ENCODE results near the gene HPS5. TPM values are rescaled to one million over a fixed set of nuclear protein-coding genes. Genes with fewer than 3 reads are reported as not detected.
"Not testable (repeated sequence)": the region's sequence is repeated elsewhere in the genome, so short reads cannot be mapped to it uniquely, and the experiment has no call there.

HPS5 gene
- total RNA-seq, 2 donors from 2014 or later: 21.4 TPM

- H3K9me3 ChIP-seq (ENCODE audit: control insufficient read depth, low read length): no peaks in the 10 kb centered on the region
- Mint-ChIP-seq H3K36me3 (ENCODE audit: low read depth) (peaks cover 5% of the 10 kb centered on the region), H3K4me3 (no peak overlapping the region), H3K27me3 (ENCODE audit: insufficient read depth) (peaks cover 12% of the 10 kb centered on the region), H3K27ac (no peak overlapping the region), H3K9me3 (peaks cover 1% of the 10 kb centered on the region), H3K4me1 (peaks cover 30% of the 10 kb centered on the region)
- H3K27me3 ChIP-seq (ENCODE audit: control insufficient read depth, insufficient read depth, low read length, poor library complexity, severe bottlenecking): no peaks in the 10 kb centered on the region
- no peaks in the 10 kb centered on the region for H3K36me3 ChIP-seq (ENCODE audit: control insufficient read depth, insufficient read depth, low read length)
- no peak overlapping the region for H3K4me3 ChIP-seq (ENCODE audit: low read length)
- H3K4me1 ChIP-seq (ENCODE audit: control insufficient read depth, insufficient read depth, low read length): peaks cover 11% of the 10 kb centered on the region
- TF ChIP-seq CTCF (conservative IDR thresholded peaks at IDR 0.05): peak; percentile 52
- no peak overlapping the region for H3K27ac ChIP-seq (ENCODE audit: low read depth, low read length)
- DNase-seq: peak; percentile 61
- WGBS, 2 experiments (ENCODE audit: insufficient coverage in 1 of 2, insufficient read length in 1 of 2): 82 to 100% methylated on average over 1 to 4 of the region's 4 CpGs
- H3K9ac ChIP-seq (ENCODE audit: extremely low read depth, low read length, poor library complexity, severe bottlenecking): no peak overlapping the region
Measured at GRCh38 chr11:18270102-18270501, 51.8 kb downstream of the HPS5 start.

- 83% methylated on average over 1 of the region's 5 CpGs; no CpG with 5 or more reads in 1 of the 2 experiments for WGBS, 2 experiments (ENCODE audit: insufficient coverage in 1 of 2, insufficient read length in 1 of 2)
- not testable (repeated sequence) for H3K27ac Mint-ChIP-seq; H3K9me3 ChIP-seq (ENCODE audit: control insufficient read depth, low read length); H3K4me3 ChIP-seq (ENCODE audit: low read length); H3K9me3 Mint-ChIP-seq; H3K36me3 ChIP-seq (ENCODE audit: control insufficient read depth, insufficient read depth, low read length); H3K27me3 ChIP-seq (ENCODE audit: control insufficient read depth, insufficient read depth, low read length, poor library complexity, severe bottlenecking); H3K36me3 Mint-ChIP-seq (ENCODE audit: low read depth); H3K27ac ChIP-seq (ENCODE audit: low read depth, low read length); H3K9ac ChIP-seq (ENCODE audit: extremely low read depth, low read length, poor library complexity, severe bottlenecking); H3K4me3 Mint-ChIP-seq
- H3K27me3 Mint-ChIP-seq (ENCODE audit: insufficient read depth): peaks cover 16% of the 10 kb centered on the region
- peaks cover 11% of the 10 kb centered on the region for H3K4me1 ChIP-seq (ENCODE audit: control insufficient read depth, insufficient read depth, low read length)
- H3K4me1 Mint-ChIP-seq: peaks cover 30% of the 10 kb centered on the region
- DNase-seq: peak; percentile 59
Measured at GRCh38 chr11:18269252-18269651, 52.7 kb downstream of the HPS5 start.

GRCh38 chr11:18267335-18268133 lies 54.4 kb downstream of the HPS5 start:
- DNase-seq; H3K36me3 Mint-ChIP-seq (ENCODE audit: low read depth); H3K9ac ChIP-seq (ENCODE audit: extremely low read depth, low read length, poor library complexity, severe bottlenecking); H3K4me3 ChIP-seq (ENCODE audit: low read length); H3K9me3 ChIP-seq (ENCODE audit: control insufficient read depth, low read length); H3K27me3 ChIP-seq (ENCODE audit: control insufficient read depth, insufficient read depth, low read length, poor library complexity, severe bottlenecking); H3K36me3 ChIP-seq (ENCODE audit: control insufficient read depth, insufficient read depth, low read length); H3K4me3 Mint-ChIP-seq; H3K27ac Mint-ChIP-seq; H3K27ac ChIP-seq (ENCODE audit: low read depth, low read length); H3K9me3 Mint-ChIP-seq: not testable (repeated sequence)
- peaks cover 11% of the 10 kb centered on the region for H3K4me1 ChIP-seq (ENCODE audit: control insufficient read depth, insufficient read depth, low read length)
- Mint-ChIP-seq H3K4me1 (peaks cover 29% of the 10 kb centered on the region), H3K27me3 (ENCODE audit: insufficient read depth) (peaks cover 21% of the 10 kb centered on the region)
- WGBS, 2 experiments (ENCODE audit: insufficient coverage in 1 of 2, insufficient read length in 1 of 2): 94% methylated on average over 3 of the region's 10 CpGs; no CpG with 5 or more reads in 1 of the 2 experiments

- no peak within 1 kb of the TSS for H3K4me3 Mint-ChIP-seq
- H3K27me3 Mint-ChIP-seq (ENCODE audit: insufficient read depth): peaks cover 21% of the 10 kb centered on the region
- no peaks in the 10 kb centered on the region for H3K36me3 Mint-ChIP-seq (ENCODE audit: low read depth)
- no peak within 1 kb of the TSS for H3K9ac ChIP-seq (ENCODE audit: extremely low read depth, low read length, poor library complexity, severe bottlenecking)
- WGBS, 2 experiments (ENCODE audit: insufficient coverage in 1 of 2, insufficient read length in 1 of 2): 85 to 90% methylated on average over 3 to 7 of the region's 8 CpGs
- no peak for DNase-seq
- no peaks in the 10 kb centered on the region for H3K9me3 Mint-ChIP-seq
- no peaks in the 10 kb centered on the region for H3K9me3 ChIP-seq (ENCODE audit: control insufficient read depth, low read length)
- H3K27ac ChIP-seq (ENCODE audit: low read depth, low read length): no peak within 1 kb of the TSS
- no peak within 1 kb of the TSS for H3K4me3 ChIP-seq (ENCODE audit: low read length)
- peaks cover 2% of the 10 kb centered on the region for H3K4me1 ChIP-seq (ENCODE audit: control insufficient read depth, insufficient read depth, low read length)
- no peak within 1 kb of the TSS for H3K27ac Mint-ChIP-seq
- no peaks in the 10 kb centered on the region for H3K27me3 ChIP-seq (ENCODE audit: control insufficient read depth, insufficient read depth, low read length, poor library complexity, severe bottlenecking)
- peaks cover 15% of the 10 kb centered on the region for H3K4me1 Mint-ChIP-seq
- no peaks in the 10 kb centered on the region for H3K36me3 ChIP-seq (ENCODE audit: control insufficient read depth, insufficient read depth, low read length)
- no peak for TF ChIP-seq CTCF (conservative IDR thresholded peaks at IDR 0.05)
Measured at GRCh38 chr11:18265949-18266348, 56.0 kb downstream of the HPS5 start, which contains the start of gene SAA1. TSS of gene SAA1 (plus strand) at chr11:18266264. CDS start at chr11:18266888, 624 bp downstream.

Measured in endodermal cell (in vitro differentiated cells).